H1 (cell line): ENCODE data around the gene GAPDHS. TPM values are rescaled to one million over a fixed set of nuclear protein-coding genes. Genes with fewer than 3 reads are reported as not detected.

Experiments used
- CTCF ChIA-PET: fragments of 300-600 bp; sonication (Branson Sonifier 250); formaldehyde crosslinking; loops from one replicate; lab custom pipeline; 2021; ENCODE audit not compliant: partially characterized antibody; lab: Charles Lee
- POLR2A ChIA-PET: fragments of 300-600 bp; sonication (Branson Sonifier 250); formaldehyde crosslinking; loops from one replicate; lab custom pipeline; 2021; ENCODE audit warnings: inconsistent platforms; ENCODE audit not compliant: partially characterized antibody; lab: Charles Lee
- DNase-seq, 2 experiments: peaks; one replicate each; pipeline versions ENCODE4 v3.0.0 to v3.0.0-alpha.2; 2010 to 2022; ENCODE audit warnings: low spot score in 2 of 2, low read depth in 1 of 2, mixed read lengths in 1 of 2
- FAIRE-seq: peaks from 2 replicates; lab custom pipeline; 2011; peaks lifted over from hg19 to GRCh38; lab: Jason Lieb, UNC
- H2AFZ ChIP-seq: 2 replicates; pipeline ENCODE4 v1.8.1; 2012; ENCODE audit warnings: low read length, inconsistent platforms
- H2AK5ac ChIP-seq: 2 replicates; pipeline ENCODE4 v1.6.1; 2013; ENCODE audit warnings: low read depth, low read length
- H2BK120ac ChIP-seq: replicated peaks from 2 replicates; pipeline ENCODE3; 2013; ENCODE audit warnings: low read depth, low read length, inconsistent platforms
- H2BK12ac ChIP-seq: 2 replicates; pipeline ENCODE4 v1.6.1; 2013; ENCODE audit warnings: low read depth, low read length
- H2BK15ac ChIP-seq: 2 replicates; pipeline ENCODE4 v1.6.1; 2013; ENCODE audit warnings: low read length
- H2BK20ac ChIP-seq: 2 replicates; pipeline ENCODE4 v1.6.1; 2013; ENCODE audit warnings: low read length
- H2BK5ac ChIP-seq: 2 replicates; pipeline ENCODE4 v1.6.1; 2013; ENCODE audit warnings: low read depth, low read length
- H3K14ac ChIP-seq: 2 replicates; pipeline ENCODE4 v1.6.1; 2013; ENCODE audit warnings: inconsistent platforms; ENCODE audit not compliant: insufficient read length
- H3K18ac ChIP-seq: 2 replicates; pipeline ENCODE4 v1.6.1; 2013; ENCODE audit warnings: low read length; ENCODE audit errors: extremely low read depth
- H3K23ac ChIP-seq: 2 replicates; pipeline ENCODE4 v1.6.1; 2013; ENCODE audit warnings: inconsistent platforms; ENCODE audit not compliant: insufficient read length
- H3K23me2 ChIP-seq: 2 replicates; pipeline ENCODE4 v1.6.1; 2013; ENCODE audit warnings: low read depth, low read length
- H3K27ac ChIP-seq: 2 replicates; pipeline ENCODE4 v1.6.1; 2011; ENCODE audit warnings: low read depth, low read length, inconsistent platforms
- H3K27me3 ChIP-seq, 4 experiments: replicated peaks in 1 of 4; 1 replicate in 1 of 4; 2 replicates in 3 of 4; pipeline versions ENCODE4 v1.6.1 to v1.8.1; 2011 to 2013; ENCODE audit warnings: low read length in 3 of 4, mild to moderate bottlenecking in 3 of 4, inconsistent platforms in 2 of 4, mixed read lengths in 2 of 4, moderate library complexity in 1 of 4; ENCODE audit not compliant: control insufficient read depth in 3 of 4, insufficient read depth in 3 of 4; ENCODE audit errors: extremely low read depth in 1 of 4
- H3K36me3 ChIP-seq, 4 experiments: 2 replicates each; pipeline versions ENCODE4 v1.6.1 to v1.8.1; 2011 to 2013; ENCODE audit warnings: mild to moderate bottlenecking in 4 of 4, low read length in 3 of 4, moderate library complexity in 2 of 4, control low read depth in 1 of 4, inconsistent platforms in 1 of 4; ENCODE audit not compliant: insufficient read depth in 4 of 4, control insufficient read depth in 2 of 4
- H3K4ac ChIP-seq: replicated peaks from 2 replicates; pipeline ENCODE3; 2013; ENCODE audit warnings: low read length, low read depth, mixed read lengths, inconsistent platforms; ENCODE audit not compliant: insufficient read length
- H3K4me1 ChIP-seq, 4 experiments: replicated peaks in 1 of 4; 1 replicate in 1 of 4; 2 replicates in 3 of 4; pipeline versions ENCODE4 v1.6.1 to v1.8.1; 2011 to 2013; ENCODE audit warnings: low read length in 3 of 4, inconsistent platforms in 2 of 4, mixed read lengths in 1 of 4; ENCODE audit not compliant: insufficient read depth in 4 of 4, control insufficient read depth in 3 of 4
- H3K4me2 ChIP-seq, 2 experiments: 2 replicates each; pipeline versions ENCODE4 v1.6.1 to v1.8.1; 2011 to 2013; ENCODE audit warnings: low read depth in 2 of 2, low read length in 2 of 2, control low read depth in 1 of 2, inconsistent platforms in 1 of 2, mild to moderate bottlenecking in 1 of 2; ENCODE audit not compliant: insufficient read depth in 1 of 2
- H3K4me3 ChIP-seq, 4 experiments: fragments of 200-600, 300-600 bp in 1 of 4; sonication (generic), shearing (Covaris generic), sonication (Bioruptor Twin) in 1 of 4; 2 replicates each; pipeline versions ENCODE4 v1.5.1 to v1.8.1; 2011 to 2016; ENCODE audit warnings: low read length in 4 of 4, low read depth in 3 of 4, control low read depth in 2 of 4, inconsistent platforms in 2 of 4, mild to moderate bottlenecking in 2 of 4, mixed read lengths in 1 of 4, moderate library complexity in 1 of 4; ENCODE audit not compliant: insufficient read depth in 2 of 4; ENCODE audit errors: extremely low read depth in 1 of 4
- H3K56ac ChIP-seq: replicated peaks from 2 replicates; pipeline ENCODE3; 2013; ENCODE audit warnings: low read depth, mild to moderate bottlenecking, mixed read lengths, low read length, inconsistent platforms; ENCODE audit not compliant: insufficient read length
- H3K79me1 ChIP-seq: 2 replicates; pipeline ENCODE4 v1.6.1; 2013; ENCODE audit warnings: low read depth, low read length, control low read depth
- H3K79me2 ChIP-seq, 2 experiments: 2 replicates each; pipeline versions ENCODE4 v1.6.1 to v1.8.1; 2012 to 2013; ENCODE audit warnings: low read length in 2 of 2, mild to moderate bottlenecking in 2 of 2, inconsistent platforms in 1 of 2; ENCODE audit not compliant: insufficient read depth in 2 of 2, control insufficient read depth in 1 of 2
- H3K9ac ChIP-seq, 4 experiments: replicated peaks in 1 of 4; 1 replicate in 1 of 4; 2 replicates in 3 of 4; pipeline versions ENCODE4 v1.6.1 to v1.8.1; 2011 to 2013; ENCODE audit warnings: low read depth in 3 of 4, low read length in 3 of 4, control low read depth in 2 of 4, mild to moderate bottlenecking in 2 of 4, moderate library complexity in 2 of 4, inconsistent platforms in 1 of 4; ENCODE audit errors: extremely low read depth in 1 of 4
- H3K9me3 ChIP-seq, 2 experiments: 2 replicates each; pipeline versions ENCODE4 v1.6.1 to v1.8.1; 2012 to 2013; ENCODE audit warnings: mild to moderate bottlenecking in 2 of 2, moderate library complexity in 2 of 2, control low read depth in 1 of 2, inconsistent platforms in 1 of 2, low read depth in 1 of 2, low read length in 1 of 2, mixed read lengths in 1 of 2; ENCODE audit not compliant: insufficient read depth in 2 of 2
- H4K20me1 ChIP-seq, 2 experiments: replicated peaks in 1 of 2; 2 replicates each; pipeline versions ENCODE3 to v1.8.1; 2011 to 2013; ENCODE audit warnings: inconsistent platforms in 2 of 2, low read length in 2 of 2, mild to moderate bottlenecking in 1 of 2; ENCODE audit not compliant: insufficient read depth in 2 of 2, control insufficient read depth in 1 of 2
- H4K5ac ChIP-seq: 2 replicates; pipeline ENCODE4 v1.6.1; 2013; ENCODE audit warnings: low read length, low read depth, mixed read lengths, inconsistent platforms; ENCODE audit not compliant: insufficient read length
- H4K8ac ChIP-seq: 2 replicates; pipeline ENCODE4 v1.8.0; 2013; ENCODE audit warnings: mild to moderate bottlenecking, moderate library complexity, low read length, inconsistent platforms; ENCODE audit not compliant: insufficient read depth; ENCODE audit errors: extremely low read depth
- H4K91ac ChIP-seq: replicated peaks from 2 replicates; pipeline ENCODE3; 2013; ENCODE audit warnings: low read length, mixed read lengths, inconsistent platforms; ENCODE audit not compliant: insufficient read length
- CHD2 ChIP-seq: IDR thresholded peaks from 2 replicates; pipeline ENCODE4 v1.6.1; 2012; ENCODE audit warnings: low read length, improper control_type of control experiment
- EGR1 ChIP-seq: IDR thresholded peaks from 2 replicates; pipeline ENCODE4 v1.6.1; 2011; ENCODE audit warnings: low read depth, low read length, borderline replicate concordance
- KDM1A ChIP-seq: fragments of 200-600, 300-600 bp; sonication (generic); IDR thresholded peaks from 2 replicates; pipeline ENCODE4 v1.7.1; 2016; ENCODE audit warnings: mild to moderate bottlenecking, low read length, borderline replicate concordance
- RAD21 ChIP-seq, 2 experiments: IDR thresholded peaks in 1 of 2; conservative IDR thresholded peaks in 1 of 2; 2 replicates each; pipeline ENCODE4 v1.6.1; 2011; ENCODE audit warnings: low read depth in 2 of 2, low read length in 2 of 2, improper control_type of control experiment in 1 of 2, inconsistent platforms in 1 of 2, mild to moderate bottlenecking in 1 of 2, moderate library complexity in 1 of 2
- SIN3A ChIP-seq, 2 experiments: IDR thresholded peaks in 1 of 2; conservative IDR thresholded peaks in 1 of 2; 2 replicates each; pipeline ENCODE4 v1.6.1; 2011 to 2012; ENCODE audit warnings: low read length in 2 of 2, improper control_type of control experiment in 1 of 2, low read depth in 1 of 2, mild to moderate bottlenecking in 1 of 2
- WGBS, 2 experiments: shearing (Covaris generic) in 1 of 2; methylation state at CpG; one replicate each; pipeline versions ENCODE4 v1.1.6 to v1.1.7; 2013 to 2015; ENCODE audit warnings: low lambda C conversion rate in 2 of 2, mixed read lengths in 2 of 2, inconsistent platforms in 1 of 2, low coverage in 1 of 2, missing lambda C conversion rate in 1 of 2; ENCODE audit not compliant: insufficient replicate concordance in 2 of 2, insufficient coverage in 1 of 2, insufficient read length in 1 of 2; ENCODE audit errors: extremely low coverage in 1 of 2, missing lambda C conversion rate in 1 of 2; 5-methylcytosine and 5-hydroxymethylcytosine counted together
- polyA plus RNA-seq, 7 experiments: library from polyadenylated mRNA; depleted of rRNA in 3 of 7; stranded (reverse) in 5 of 7; unstranded in 2 of 7; fragments of >200 nt in 5 of 7; fragments of 200-250 nt in 2 of 7; gene quantifications; 1 replicate in 5 of 7; 2 replicates in 1 of 7; 4 replicates in 1 of 7; pipeline versions ENCODE4 v1.2.1 to v1.2.3, GENCODE V29; 2011 to 2013; ENCODE audit warnings: missing spikeins in 2 of 7, mixed read lengths in 2 of 7
- total RNA-seq: library from RNA; stranded (reverse); fragmentation: NEBNext Ultra II Directional; extraction: Animal tissue kit (Norgen Biotek cat#: 25700); gene quantifications from 2 replicates; pipeline ENCODE4 v1.2.1, GENCODE V29; 2021
- TF ChIP-seq, protein P1 (sequence below), 3 experiments: IDR thresholded peaks; 1 replicate in 2 of 3; 2 replicates in 1 of 3; pipeline versions ENCODE4 v1.5.1 to v1.6.1; 2011; ENCODE audit warnings: low read length in 3 of 3, mild to moderate bottlenecking in 3 of 3, inconsistent platforms in 2 of 3, low read depth in 1 of 3, moderate library complexity in 1 of 3; ENCODE audit not compliant: insufficient read depth in 1 of 3; ENCODE audit errors: control extremely low read depth in 1 of 3

GAPDHS gene
- total and polyA plus RNA-seq, 2 of the 8 experiments (the other 6 are each of a cell fraction or from before 2014, with no cell fraction given), result 0.26 TPM; not detected in 1

DNA sequence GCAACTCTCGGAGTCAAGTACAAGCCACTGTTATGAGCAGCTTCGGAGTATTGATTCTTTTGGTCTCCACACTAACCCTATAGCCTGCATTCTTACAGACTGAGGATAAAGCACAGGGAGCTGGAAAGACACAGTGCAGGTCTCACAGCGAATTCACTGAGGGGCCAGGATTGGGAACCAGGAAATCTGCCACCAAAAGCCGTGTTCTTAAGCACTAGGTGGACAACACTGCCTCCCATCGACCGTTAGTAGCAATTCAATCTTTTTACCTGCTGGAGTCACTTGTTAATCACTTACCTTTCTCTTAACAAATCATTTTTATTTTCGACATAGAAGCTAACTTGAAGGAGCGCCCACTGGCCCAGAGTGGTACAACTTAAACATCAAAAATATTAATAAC lies 59.0 kb downstream of the GAPDHS start:
- peak; percentile 15 to 53 for DNase-seq
- POLR2A ChIA-PET, result interaction anchor here (0.6 to 1.8 kb wide), 7 partner anchors 31 to 240 kb away, joined by 3 to 5 read pairs (median 3); no protein-coding TSS in a partner anchor
- Histone ChIP-seq H3K56ac (no peak overlapping the region), H4K8ac (no peak overlapping the region), H3K79me1 (no peaks in the 10 kb centered on the region), H3K9me3 (no peaks in the 10 kb centered on the region), H2AK5ac (no peak overlapping the region), H2BK5ac (no peak overlapping the region), H3K27ac (no peak overlapping the region), H2BK12ac (no peak overlapping the region), H3K18ac (no peak overlapping the region), H3K4me2 (no peak overlapping the region), H2BK20ac (no peak overlapping the region), H3K4me1 (no peaks in the 10 kb centered on the region), H2AFZ (peak overlapping the region; percentile 55; the same call in 1 of the 2 replicates), H4K5ac (no peak overlapping the region), H3K36me3 (no peaks in the 10 kb centered on the region), H3K14ac (no peak overlapping the region), H3K79me2 (no peaks in the 10 kb centered on the region), H2BK15ac (0 out of 2 replicates have a peak overlapping the region, but pooled peaks have one; percentile 72), H3K23me2 (no peaks in the 10 kb centered on the region), H3K23ac (no peak overlapping the region), H4K20me1 (no peaks in the 10 kb centered on the region), H3K4me3 (no peak overlapping the region), H2BK120ac (no peak overlapping the region), H3K27me3 (no peaks in the 10 kb centered on the region; a peak in 1 of 7 replicates), H3K4ac (no peak overlapping the region), H4K91ac (no peak overlapping the region), H3K9ac (no peak overlapping the region)
- CTCF ChIA-PET, result interaction anchor here (0.6 to 10.2 kb wide), 38 partner anchors 8 to 239 kb away, joined by 3 to 90 read pairs (median 5); partner anchors contain the start of genes ATP4A, DMKN and HAUS5
- WGBS, 2 experiments, result 42% methylated on average over 8 of the region's 8 CpGs; no CpG with 5 or more reads in 1 of the 2 experiments
- peak; percentile 90 for FAIRE-seq
- no peak for TF ChIP-seq EGR1
- TF ChIP-seq SIN3A (conservative IDR thresholded peaks at IDR 0.05 in 1 of 2, IDR thresholded peaks at IDR 0.05 in 1 of 2; ENCODE audit: low read depth in 1 of 2, low read length in 2 of 2), result no peak
- TF ChIP-seq KDM1A, result no peak
- TF ChIP-seq CHD2, result no peak
- peak; percentile 87 to 89 for TF ChIP-seq RAD21 (IDR thresholded peaks at IDR 0.05 in 1 of 2, conservative IDR thresholded peaks at IDR 0.05 in 1 of 2; ENCODE audit: low read depth in 2 of 2, low read length in 2 of 2)
- TF ChIP-seq, protein P1, sequence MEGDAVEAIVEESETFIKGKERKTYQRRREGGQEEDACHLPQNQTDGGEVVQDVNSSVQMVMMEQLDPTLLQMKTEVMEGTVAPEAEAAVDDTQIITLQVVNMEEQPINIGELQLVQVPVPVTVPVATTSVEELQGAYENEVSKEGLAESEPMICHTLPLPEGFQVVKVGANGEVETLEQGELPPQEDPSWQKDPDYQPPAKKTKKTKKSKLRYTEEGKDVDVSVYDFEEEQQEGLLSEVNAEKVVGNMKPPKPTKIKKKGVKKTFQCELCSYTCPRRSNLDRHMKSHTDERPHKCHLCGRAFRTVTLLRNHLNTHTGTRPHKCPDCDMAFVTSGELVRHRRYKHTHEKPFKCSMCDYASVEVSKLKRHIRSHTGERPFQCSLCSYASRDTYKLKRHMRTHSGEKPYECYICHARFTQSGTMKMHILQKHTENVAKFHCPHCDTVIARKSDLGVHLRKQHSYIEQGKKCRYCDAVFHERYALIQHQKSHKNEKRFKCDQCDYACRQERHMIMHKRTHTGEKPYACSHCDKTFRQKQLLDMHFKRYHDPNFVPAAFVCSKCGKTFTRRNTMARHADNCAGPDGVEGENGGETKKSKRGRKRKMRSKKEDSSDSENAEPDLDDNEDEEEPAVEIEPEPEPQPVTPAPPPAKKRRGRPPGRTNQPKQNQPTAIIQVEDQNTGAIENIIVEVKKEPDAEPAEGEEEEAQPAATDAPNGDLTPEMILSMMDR (IDR thresholded peaks at IDR 0.05; ENCODE audit: control extremely low read depth in 1 of 3, insufficient read depth in 1 of 3, low read depth in 1 of 3, low read length in 3 of 3), result peak; percentile 33 to 84 (median 77)
